Measurements from ENCODE around the gene ERMARD. TPM values are rescaled to one million over a fixed set of nuclear protein-coding genes. Genes with fewer than 3 reads are reported as not detected.

Gene ERMARD
- total and polyA plus RNA-seq, 2 donors (not counting 1 experiment from before 2014, with no cell fraction given), result 22.0 to 32.5 TPM

- Histone ChIP-seq H3K4me3 (replicated peaks in 1 of 4; ENCODE audit: control extremely low read depth in 1 of 4, insufficient read depth in 1 of 4, low read depth in 3 of 4, low read length in 4 of 4) (no peak overlapping the region), H3K27me3 (ENCODE audit: control insufficient read depth, insufficient read depth, low read length) (no peaks in the 10 kb centered on the region), H3K4me1 (ENCODE audit: control insufficient read depth, extremely low read depth, insufficient read depth, low read length) (no peaks in the 10 kb centered on the region), H3K4me2 (ENCODE audit: extremely low read depth, insufficient read depth, low read length) (no peak overlapping the region), H4K20me1 (ENCODE audit: control insufficient read depth, extremely low read depth, insufficient read depth, low read length) (no peaks in the 10 kb centered on the region), H2AFZ (ENCODE audit: low read length) (no peak overlapping the region), H3K27ac (ENCODE audit: insufficient read depth, low read length) (no peak overlapping the region), H3K36me3 (ENCODE audit: control insufficient read depth, insufficient read depth, low read length) (no peaks in the 10 kb centered on the region), H3K9me3 (ENCODE audit: control insufficient read depth, insufficient read depth, low read depth, low read length) (no peaks in the 10 kb centered on the region), H3K9ac (ENCODE audit: insufficient read depth, low read length) (no peak overlapping the region), H3K79me2 (ENCODE audit: control insufficient read depth, insufficient read depth, low read length) (no peaks in the 10 kb centered on the region)
- DNase-seq (ENCODE audit: low read depth in 2 of 2), result no peak
- no peak for TF ChIP-seq EZH2 (IDR thresholded peaks at IDR 0.05; ENCODE audit: low read length, missing control alignments)
- no peak for TF ChIP-seq CTCF (conservative IDR thresholded peaks at IDR 0.05 in 1 of 2, IDR thresholded peaks at IDR 0.05 in 1 of 2; ENCODE audit: low read depth in 1 of 2, low read length in 2 of 2)
These were observed 60.8 kb downstream of the ERMARD start for GRCh38 chr6:169812257-169812644.

- no peaks in the 10 kb centered on the region for H3K4me1 ChIP-seq (ENCODE audit: control insufficient read depth, extremely low read depth, insufficient read depth, low read length)
- H3K4me3 ChIP-seq (replicated peaks in 1 of 4; ENCODE audit: control extremely low read depth in 1 of 4, insufficient read depth in 1 of 4, low read depth in 3 of 4, low read length in 4 of 4), result no peak overlapping the region
- H3K9ac ChIP-seq (ENCODE audit: insufficient read depth, low read length), result no peak overlapping the region
- H3K9me3 ChIP-seq (ENCODE audit: control insufficient read depth, insufficient read depth, low read depth, low read length), result no peaks in the 10 kb centered on the region
- H3K79me2 ChIP-seq (ENCODE audit: control insufficient read depth, insufficient read depth, low read length), result no peaks in the 10 kb centered on the region
- H2AFZ ChIP-seq (ENCODE audit: low read length), result no peak overlapping the region
- H3K27ac ChIP-seq (ENCODE audit: insufficient read depth, low read length), result no peak overlapping the region
- H3K36me3 ChIP-seq (ENCODE audit: control insufficient read depth, insufficient read depth, low read length), result no peaks in the 10 kb centered on the region
- no peak overlapping the region for H3K4me2 ChIP-seq (ENCODE audit: extremely low read depth, insufficient read depth, low read length)
- no peaks in the 10 kb centered on the region for H4K20me1 ChIP-seq (ENCODE audit: control insufficient read depth, extremely low read depth, insufficient read depth, low read length)
- TF ChIP-seq EZH2 (IDR thresholded peaks at IDR 0.05; ENCODE audit: low read length, missing control alignments), result no peak
- TF ChIP-seq CTCF (conservative IDR thresholded peaks at IDR 0.05 in 1 of 2, IDR thresholded peaks at IDR 0.05 in 1 of 2; ENCODE audit: low read depth in 1 of 2, low read length in 2 of 2), result no peak
- no peaks in the 10 kb centered on the region for H3K27me3 ChIP-seq (ENCODE audit: control insufficient read depth, insufficient read depth, low read length)
- no peak for DNase-seq (ENCODE audit: low read depth in 2 of 2)
These were observed 62.5 kb downstream of the ERMARD start for GRCh38 chr6:169813969-169814368.

- no peak for TF ChIP-seq EZH2 (IDR thresholded peaks at IDR 0.05; ENCODE audit: low read length, missing control alignments)
- no peak for TF ChIP-seq CTCF (conservative IDR thresholded peaks at IDR 0.05 in 1 of 2, IDR thresholded peaks at IDR 0.05 in 1 of 2; ENCODE audit: low read depth in 1 of 2, low read length in 2 of 2)
- no peak overlapping the region for H3K27ac ChIP-seq (ENCODE audit: insufficient read depth, low read length)
- no peaks in the 10 kb centered on the region for H3K36me3 ChIP-seq (ENCODE audit: control insufficient read depth, insufficient read depth, low read length)
- no peaks in the 10 kb centered on the region for H4K20me1 ChIP-seq (ENCODE audit: control insufficient read depth, extremely low read depth, insufficient read depth, low read length)
- H3K79me2 ChIP-seq (ENCODE audit: control insufficient read depth, insufficient read depth, low read length), result no peaks in the 10 kb centered on the region
- H3K9ac ChIP-seq (ENCODE audit: insufficient read depth, low read length), result no peak overlapping the region
- no peak for DNase-seq (ENCODE audit: low read depth in 2 of 2)
- H3K9me3 ChIP-seq (ENCODE audit: control insufficient read depth, insufficient read depth, low read depth, low read length), result no peaks in the 10 kb centered on the region
- H3K4me3 ChIP-seq (replicated peaks in 1 of 4; ENCODE audit: control extremely low read depth in 1 of 4, insufficient read depth in 1 of 4, low read depth in 3 of 4, low read length in 4 of 4), result no peak overlapping the region
- H3K4me1 ChIP-seq (ENCODE audit: control insufficient read depth, extremely low read depth, insufficient read depth, low read length), result no peaks in the 10 kb centered on the region
- H2AFZ ChIP-seq (ENCODE audit: low read length), result no peak overlapping the region
- no peak overlapping the region for H3K4me2 ChIP-seq (ENCODE audit: extremely low read depth, insufficient read depth, low read length)
- no peaks in the 10 kb centered on the region for H3K27me3 ChIP-seq (ENCODE audit: control insufficient read depth, insufficient read depth, low read length)
These were observed 64.6 kb downstream of the ERMARD start for GRCh38 chr6:169816054-169816453.
